GF-D8 (cell line): ENCODE measurements around the gene CSE1L.
"Not testable (repeated sequence)": the region's sequence is repeated elsewhere in the genome, so short reads cannot be mapped to it uniquely, and the experiment has no call there.

ENCODE experiments used
- DNase-seq: peaks from one replicate; lab custom pipeline; 2025; lab: John Stamatoyannopoulos, UW

Gene CSE1L

DNA sequence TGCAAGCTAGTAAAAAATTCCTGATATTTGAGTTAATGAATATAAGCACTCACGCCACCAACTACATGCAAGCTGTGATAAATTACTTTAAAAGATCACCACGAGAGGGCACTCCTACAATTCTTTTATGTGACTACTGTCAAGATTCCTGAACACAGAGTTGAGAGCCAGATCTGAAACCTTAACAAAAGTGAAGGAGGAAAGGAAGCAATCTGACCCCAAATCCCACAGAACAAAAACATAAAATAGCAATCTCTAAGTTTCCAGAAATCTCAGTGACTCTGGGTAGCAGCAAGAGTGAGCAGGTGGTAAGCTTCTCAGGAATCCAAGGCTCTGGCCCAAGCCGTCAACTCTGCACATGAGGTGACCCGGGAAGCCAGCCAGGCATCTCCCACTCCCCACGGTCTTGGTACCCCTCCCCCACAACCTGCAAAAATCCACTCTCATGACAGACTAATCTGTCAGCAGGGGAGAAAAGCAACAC lies 86.9 kb downstream of the CSE1L start:
- DNase-seq = peak; percentile 12

DNA sequence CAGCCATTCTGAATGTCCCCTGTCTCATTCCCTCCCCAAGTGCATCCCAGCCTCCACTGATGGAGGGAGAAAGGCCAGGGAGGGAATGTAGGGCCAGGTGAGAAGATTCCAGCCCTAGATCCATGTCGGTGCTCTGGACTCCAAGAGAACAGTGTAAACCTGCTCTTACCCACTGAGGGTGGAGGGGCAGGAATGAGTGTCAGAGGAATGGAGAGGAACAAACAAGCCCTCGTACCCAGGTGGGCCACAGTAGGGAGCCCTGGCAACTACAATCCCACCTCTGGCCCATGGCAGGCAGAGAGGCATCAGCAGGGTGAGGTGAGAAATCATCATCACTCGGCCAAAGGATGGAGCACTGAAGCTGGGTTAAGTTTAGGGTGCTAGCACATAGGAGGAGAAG lies 87.5 kb downstream of the CSE1L start:
- no peak for DNase-seq

DNA sequence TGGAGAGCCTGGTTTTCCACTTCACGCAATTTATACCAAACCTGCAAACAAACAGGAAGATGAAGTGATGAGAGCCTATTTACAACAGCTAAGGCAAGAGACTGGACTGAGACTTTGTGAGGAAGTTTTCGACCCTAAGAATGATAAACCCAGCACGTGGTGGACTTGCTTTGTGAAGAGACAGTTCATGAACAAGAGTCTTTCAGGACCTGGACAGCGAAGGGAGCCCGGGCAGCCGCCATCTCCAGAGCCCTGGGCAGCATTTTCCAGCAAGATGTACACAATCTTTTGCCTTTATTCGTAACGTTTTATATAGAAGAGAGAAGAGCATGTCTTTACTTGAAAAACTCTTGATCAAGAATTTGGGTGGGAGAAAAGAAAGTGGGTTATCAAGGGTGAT lies 88.7 kb downstream of the CSE1L start:
- not testable (repeated sequence) for DNase-seq

DNA sequence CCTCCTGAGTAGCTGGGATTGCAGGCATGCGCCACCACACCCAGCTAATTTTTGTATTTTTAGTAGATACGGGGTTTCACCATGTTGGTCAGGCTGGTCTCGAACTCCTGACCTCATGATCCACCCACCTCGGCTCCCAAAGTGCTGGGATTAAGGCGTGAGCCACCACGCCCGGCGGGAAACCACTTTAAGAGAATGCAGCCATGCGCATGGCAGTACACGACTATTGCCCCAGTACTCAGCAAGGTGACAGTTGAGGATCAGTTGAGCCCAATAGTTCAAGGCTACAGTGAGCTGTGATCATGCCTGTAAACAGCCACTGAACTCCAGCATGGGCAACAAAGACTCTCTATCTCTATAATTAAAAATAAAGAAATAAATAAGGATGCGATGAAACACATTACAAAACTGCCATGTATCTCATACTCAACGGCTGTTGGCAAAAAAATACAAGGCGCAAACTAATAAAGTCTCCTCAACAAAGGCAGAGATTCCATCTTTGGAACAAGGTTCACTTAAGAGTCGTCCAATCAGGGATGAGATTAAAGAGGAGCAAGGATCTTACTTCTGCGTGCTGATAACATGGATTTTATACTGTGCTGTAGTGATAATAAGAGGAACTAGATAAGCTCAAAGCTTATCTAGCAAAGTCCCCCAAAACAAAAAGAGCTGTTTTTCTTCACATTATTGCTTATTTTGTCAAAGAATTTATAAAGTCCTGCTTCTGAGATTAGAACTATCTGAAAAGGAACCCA lies 90.9 kb downstream of the CSE1L start:
- no peak for DNase-seq

DNA sequence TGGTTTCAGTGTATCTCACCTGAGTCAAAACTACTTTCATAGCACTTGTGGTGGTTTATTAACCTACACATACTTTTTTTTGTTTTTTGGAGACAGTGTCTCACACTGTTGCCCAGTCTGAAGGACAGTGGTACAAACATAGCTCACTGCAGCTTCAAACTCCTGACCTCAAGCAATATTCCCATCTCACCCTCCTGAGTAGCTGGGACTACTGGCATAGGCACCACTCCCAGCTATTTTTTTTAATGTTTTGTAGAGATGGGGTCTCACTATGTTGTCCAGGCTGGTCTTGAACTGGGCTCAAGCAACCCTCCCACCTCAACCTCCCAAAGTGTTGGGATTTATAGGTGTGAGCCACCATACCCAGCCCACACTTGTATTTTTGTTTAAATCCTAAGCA lies 92.3 kb downstream of the CSE1L start:
- no peak for DNase-seq

DNA sequence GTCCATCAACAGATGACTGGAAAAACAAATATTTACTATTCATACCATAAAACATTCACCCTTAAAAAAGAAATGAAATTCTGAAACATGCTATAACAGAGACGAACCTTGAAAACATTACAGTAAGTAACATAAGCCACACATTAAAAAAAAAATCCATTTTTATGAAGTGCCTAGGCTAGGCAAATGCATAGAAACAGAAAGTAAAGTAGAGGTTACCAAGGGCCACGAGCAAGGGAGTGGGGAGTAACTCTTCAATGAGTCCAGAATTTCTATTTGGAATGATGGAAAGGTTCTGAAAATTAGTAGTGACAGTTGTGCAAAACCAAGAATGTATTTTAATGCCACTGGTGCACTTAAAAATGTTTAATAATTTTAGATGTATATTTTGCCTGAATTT lies 94.3 kb downstream of the CSE1L start:
- no peak for DNase-seq

DNA sequence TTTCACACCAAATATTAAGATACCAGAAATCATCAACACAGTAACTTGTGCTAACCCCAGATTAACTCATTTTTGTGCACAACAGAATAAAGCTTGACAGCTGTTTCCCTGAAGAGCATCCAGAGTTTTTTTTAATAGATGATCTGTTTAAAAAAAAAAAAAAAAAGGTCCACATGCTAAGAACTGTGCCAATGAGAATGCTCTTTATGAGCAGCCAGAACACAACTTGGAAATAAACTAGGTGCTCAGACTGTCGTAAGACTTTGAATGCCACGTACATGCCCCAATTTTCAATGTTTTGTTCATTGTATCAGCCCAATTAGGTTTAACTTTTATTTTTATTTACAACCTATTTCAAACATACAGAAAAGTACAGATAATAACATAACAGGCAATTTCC lies 94.7 kb downstream of the CSE1L start:
- no peak for DNase-seq
